GM19025 (cell line): ENCODE measurements around the gene GPR61.
A peak's percentile ranks its signal among the peaks of the same experiment; 100 is the strongest.

Experiments
- ATAC-seq: cut with Tn5 transposase; IDR thresholded peaks from one replicate; pipeline ENCODE4 v1.9.1; 2021; ENCODE audit warnings: mild to moderate bottlenecking, low read depth, moderate library complexity; ENCODE audit not compliant: unreplicated experiment

The GPR61 gene

GRCh38 chr1:109539676-109540075, at the start of gene GPR61:
Gene GPR61, plus strand, starts transcription at chr1:109539872. Its CDS starts 3,151 bp downstream, at chr1:109543023.
- no peak for ATAC-seq

GRCh38 chr1:109490029-109490933, 49.4 kb upstream of the GPR61 start:
- no peak for ATAC-seq

GRCh38 chr1:109490934-109491302, 48.8 kb upstream of the GPR61 start:
- no peak for ATAC-seq

- ATAC-seq = no peak
Observed at GRCh38 chr1:109491372-109491771, 48.3 kb upstream of the GPR61 start.

- no peak for ATAC-seq
Observed at GRCh38 chr1:109492779-109493178, 46.9 kb upstream of the GPR61 start.

DNA sequence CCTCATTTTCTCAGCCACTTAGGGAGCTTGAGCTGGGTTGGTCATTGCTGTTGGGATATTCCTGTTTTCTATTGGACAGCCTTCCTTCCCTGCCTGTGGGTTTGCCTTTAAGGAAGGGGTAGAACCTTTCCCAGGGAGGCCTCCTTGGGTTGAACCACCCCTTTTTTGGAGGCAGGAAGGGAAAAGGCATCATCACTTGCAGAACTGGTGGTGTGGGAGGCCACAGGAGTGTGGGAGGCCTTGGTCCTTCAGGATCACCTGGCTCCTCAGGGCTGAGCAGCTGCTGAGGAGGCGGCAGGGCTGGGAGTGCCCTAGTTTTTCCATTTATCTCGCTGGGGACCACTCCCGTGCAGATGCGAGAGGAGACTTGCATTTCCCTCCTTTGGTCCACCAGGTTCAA, 46.4 kb upstream of the GPR61 start:
- ATAC-seq = no peak

- ATAC-seq = peak; percentile 83
Observed at GRCh38 chr1:109493805-109494539, 45.7 kb upstream of the GPR61 start, which contains the start of gene CYB561D1. Gene CYB561D1, plus strand, starts transcription at chr1:109494094. Its CDS starts 46 bp downstream, at chr1:109494140.

- ATAC-seq = no peak
Observed at GRCh38 chr1:109495738-109496137, 43.9 kb upstream of the GPR61 start.

- ATAC-seq = no peak
Observed at GRCh38 chr1:109497449-109498160, 42.1 kb upstream of the GPR61 start.

DNA sequence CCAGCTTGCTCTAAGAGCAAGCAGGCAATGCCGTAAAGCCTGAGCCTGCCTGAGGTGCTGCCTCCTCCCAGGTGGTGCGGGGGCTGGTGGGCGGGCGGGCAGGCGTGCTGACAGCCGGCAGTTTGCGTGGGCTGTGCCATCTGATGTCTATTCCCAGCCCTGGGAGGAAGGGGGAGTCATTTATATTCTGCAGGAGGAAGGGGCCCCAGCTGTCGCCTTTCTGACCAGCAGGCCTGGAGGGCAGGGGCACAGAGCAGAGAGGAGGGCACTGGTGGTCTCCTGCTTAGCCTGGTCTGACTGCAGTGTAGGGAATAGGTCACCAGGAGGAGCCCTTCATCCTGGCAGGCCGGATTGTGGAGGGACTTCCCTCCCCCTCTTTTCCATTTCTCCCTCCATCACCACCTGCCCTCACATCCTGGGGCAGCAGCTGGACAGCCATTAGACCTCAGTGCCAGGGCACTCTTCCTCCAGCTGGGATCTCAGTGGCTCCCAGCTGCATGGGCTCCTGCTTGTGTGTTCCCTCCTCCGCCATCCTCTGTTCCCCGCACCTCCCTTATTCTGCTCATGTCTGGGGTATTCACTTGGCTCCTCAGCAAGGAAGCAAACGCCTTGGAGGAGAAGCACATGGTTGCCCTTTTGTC, 41.4 kb upstream of the GPR61 start:
- no peak for ATAC-seq

- ATAC-seq = no peak
Observed at GRCh38 chr1:109499081-109499480, 40.6 kb upstream of the GPR61 start.

DNA sequence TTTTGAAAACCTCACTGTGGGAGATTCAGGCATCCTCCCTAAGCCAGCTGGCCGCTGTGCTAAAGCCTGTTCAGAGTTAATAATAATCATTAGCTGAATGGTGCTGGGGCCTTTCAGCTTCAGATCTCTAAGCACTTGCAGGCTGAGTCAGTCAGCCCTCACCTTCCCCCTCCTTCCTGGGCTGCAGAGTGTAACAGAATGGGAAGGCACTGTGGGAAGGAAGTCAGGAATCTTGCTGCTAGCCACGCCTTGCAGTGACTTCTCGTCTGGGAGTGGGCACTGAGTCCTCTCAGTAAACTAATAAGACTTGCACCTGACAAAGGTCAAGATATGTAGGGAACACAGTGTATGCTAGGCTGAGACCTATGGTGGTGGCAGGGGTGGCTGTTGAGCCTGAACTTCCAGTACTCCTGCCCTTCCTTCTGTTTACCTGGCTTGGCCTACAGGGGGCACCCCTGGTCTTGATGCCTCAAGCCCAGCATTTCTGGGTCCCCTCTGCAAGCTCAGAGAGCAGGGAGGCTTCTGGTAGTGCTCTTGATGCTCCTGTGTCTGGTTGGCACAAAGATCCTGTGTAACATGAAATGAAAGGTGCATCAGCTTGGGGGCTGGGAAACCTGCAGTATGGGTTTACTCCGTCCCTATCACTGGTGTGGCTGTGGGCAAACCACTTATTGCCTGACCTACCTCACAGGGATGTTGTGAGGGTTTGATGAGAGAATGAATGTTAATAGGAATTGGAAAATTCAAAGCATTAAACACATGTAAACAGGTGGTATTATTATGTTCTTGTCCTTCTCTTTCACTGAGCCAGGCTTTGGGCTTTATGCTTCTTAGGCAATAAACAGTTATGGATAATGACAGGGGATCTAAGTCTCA, 39.8 kb upstream of the GPR61 start:
- no peak for ATAC-seq

GRCh38 chr1:109500941-109501381, 38.7 kb upstream of the GPR61 start:
- no peak for ATAC-seq

- no peak for ATAC-seq
Observed at GRCh38 chr1:109501644-109502363, 37.9 kb upstream of the GPR61 start.

DNA sequence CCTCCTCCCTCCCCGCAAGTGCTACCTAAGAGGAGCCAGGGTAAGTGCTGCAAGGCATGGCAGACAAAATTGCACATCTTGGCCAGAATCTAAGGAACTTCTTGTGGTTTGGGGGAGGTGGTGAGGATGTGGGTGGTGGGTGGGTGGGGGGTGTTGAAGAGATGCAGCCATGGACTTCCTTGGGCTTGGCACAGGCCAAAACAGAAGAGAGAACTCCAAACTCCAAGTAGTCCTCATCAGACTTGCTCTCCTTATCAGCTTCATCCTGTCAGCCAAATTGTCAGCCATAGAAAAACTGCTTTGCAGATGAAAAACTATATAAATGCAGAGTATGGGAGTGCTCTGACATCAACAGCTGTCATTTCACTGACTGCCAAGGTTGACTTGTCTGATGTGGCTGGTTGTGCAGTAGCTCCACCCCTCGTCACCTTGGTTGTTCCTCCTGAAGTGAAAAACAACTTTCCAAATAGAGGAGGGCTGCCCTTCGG, 37.3 kb upstream of the GPR61 start:
- no peak for ATAC-seq

DNA sequence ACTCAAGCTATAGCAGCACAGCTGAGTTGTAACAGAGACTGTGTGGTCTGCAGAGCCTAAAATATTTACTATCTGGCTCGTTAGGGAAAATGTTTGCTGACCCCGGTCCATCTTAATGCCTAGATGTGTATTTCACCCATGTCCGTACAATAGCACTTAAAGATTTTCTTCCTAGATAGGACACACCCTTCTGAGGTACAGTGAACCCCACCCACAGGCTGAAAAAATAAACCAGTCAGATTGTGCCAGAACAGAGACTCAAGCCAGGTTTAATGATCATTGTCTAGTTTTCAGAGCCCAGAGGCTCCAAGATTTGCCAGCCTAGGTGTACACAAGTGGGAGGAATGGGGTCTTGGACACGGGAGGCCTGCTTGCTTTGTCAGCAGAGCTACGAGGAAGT, 35.7 kb upstream of the GPR61 start:
- no peak for ATAC-seq

- ATAC-seq = no peak
Observed at GRCh38 chr1:109504974-109505373, 34.7 kb upstream of the GPR61 start.

- no peak for ATAC-seq
Observed at GRCh38 chr1:109508001-109508872, 31.4 kb upstream of the GPR61 start.
